K562 (cell line): ENCODE data around the gene ARL6IP6. TPM values are rescaled to one million over a fixed set of nuclear protein-coding genes. Genes with fewer than 3 reads are reported as not detected.

Experiments used
- ARHGAP35 ChIP-seq: fragments of 450-650 bp; IDR thresholded peaks from 2 replicates; pipeline ENCODE4 v1.6.1; 2018; ENCODE audit not compliant: partially characterized antibody
- ETV5 ChIP-seq: sonication (generic); formaldehyde crosslinking; IDR thresholded peaks from 2 replicates; pipeline ENCODE4 v1.4.0; 2020; ENCODE audit warnings: low read depth, mild to moderate bottlenecking, missing genetic modification reagents
- FOXK1 ChIP-seq: sonication (generic); formaldehyde crosslinking; IDR thresholded peaks from 2 replicates; pipeline ENCODE4 v1.8.0; 2022; ENCODE audit warnings: missing genetic modification reagents, mild to moderate bottlenecking, borderline replicate concordance
- JUN ChIP-seq, 2 experiments: sonication (generic) in 1 of 2; formaldehyde crosslinking in 1 of 2; IDR thresholded peaks; 2 replicates each; pipeline versions ENCODE4 v1.6.1 to v1.8.0; 2012 to 2022; ENCODE audit warnings: borderline replicate concordance in 2 of 2, mild to moderate bottlenecking in 2 of 2, improper control_type of control experiment in 1 of 2, low read depth in 1 of 2, low read length in 1 of 2, missing genetic modification reagents in 1 of 2
- KDM1A ChIP-seq, 2 experiments: fragments of 450-650 bp; IDR thresholded peaks; 2 replicates each; pipeline ENCODE4 v1.6.1; 2016; ENCODE audit warnings: mild to moderate bottlenecking in 2 of 2
- L3MBTL2 ChIP-seq: fragments of 450-650 bp; IDR thresholded peaks from 2 replicates; pipeline ENCODE4 v1.6.1; 2016; ENCODE audit warnings: mild to moderate bottlenecking, moderate library complexity
- MIER1 ChIP-seq: fragments of 450-650 bp; IDR thresholded peaks from 2 replicates; pipeline ENCODE4 v1.6.1; 2016; ENCODE audit warnings: antibody characterized with exemption, mild to moderate bottlenecking, low read depth
- NCOA1 ChIP-seq: fragments of 450-650 bp; IDR thresholded peaks from 2 replicates; pipeline ENCODE4 v1.6.1; 2016; ENCODE audit warnings: low read depth
- NFIX ChIP-seq: fragments of 250-450 bp; sonication (Bioruptor Pico); IDR thresholded peaks from 2 replicates; pipeline ENCODE4 v1.4.0; 2020; ENCODE audit warnings: low read depth, mild to moderate bottlenecking, moderate library complexity
- PHF20 ChIP-seq: fragments of 450-650 bp; IDR thresholded peaks from 2 replicates; pipeline ENCODE4 v1.6.1; 2018; ENCODE audit not compliant: partially characterized antibody
- SMARCA4 ChIP-seq: fragments of 450-650 bp; IDR thresholded peaks from 2 replicates; pipeline ENCODE4 v1.6.1; 2016
- SOX6 ChIP-seq: fragments of 450-650 bp; IDR thresholded peaks from 2 replicates; pipeline ENCODE4 v1.6.1; 2014; ENCODE audit warnings: mild to moderate bottlenecking
- SRF ChIP-seq, 2 experiments: fragments of 250-450, 450-650 bp in 1 of 2; sonication (Bioruptor Pico) in 1 of 2; sonication (generic) in 1 of 2; formaldehyde crosslinking; IDR thresholded peaks; 2 replicates each; pipeline versions ENCODE4 v1.5.0 to v1.5.1; 2020 to 2022; ENCODE audit warnings: mild to moderate bottlenecking in 1 of 2, missing genetic modification reagents in 1 of 2
- SRSF3 ChIP-seq: fragments of 200-400 bp; formaldehyde crosslinking; IDR thresholded peaks from 2 replicates; pipeline ENCODE4 v1.6.1; 2016; ENCODE audit warnings: mild to moderate bottlenecking, low read length, moderate library complexity; ENCODE audit not compliant: insufficient read depth
- SRSF7 ChIP-seq: fragments of 200-400 bp; formaldehyde crosslinking; optimal IDR thresholded peaks from 2 replicates; pipeline ENCODE3; 2017; ENCODE audit warnings: mild to moderate bottlenecking, low read depth, low read length
- TARDBP ChIP-seq: fragments of 450-650 bp; IDR thresholded peaks from 2 replicates; pipeline ENCODE4 v1.6.1; 2016
- ZNF212 ChIP-seq: fragments of 450-650 bp; formaldehyde crosslinking; IDR thresholded peaks from 2 replicates; pipeline ENCODE4 v1.4.0; 2020; ENCODE audit warnings: mild to moderate bottlenecking
- ZNF23 ChIP-seq: fragments of 250-450 bp; sonication (Bioruptor Pico); IDR thresholded peaks from 2 replicates; pipeline ENCODE4 v1.4.0; 2020; ENCODE audit warnings: mild to moderate bottlenecking
- ZNF282 ChIP-seq: sonication (generic); formaldehyde crosslinking; IDR thresholded peaks from 2 replicates; pipeline ENCODE4 v1.8.1; 2023; ENCODE audit warnings: missing genetic modification reagents
- ZNF76 ChIP-seq: fragments of 250-450 bp; sonication (Bioruptor Pico); IDR thresholded peaks from 2 replicates; pipeline ENCODE4 v1.4.0; 2020; ENCODE audit warnings: mild to moderate bottlenecking, moderate library complexity, borderline replicate concordance
- ZNF77 ChIP-seq: fragments of 250-450 bp; sonication (Bioruptor Pico); IDR thresholded peaks from 2 replicates; pipeline ENCODE4 v1.5.0; 2020
- ZNF830 ChIP-seq: fragments of 250-450 bp; sonication (Bioruptor Pico); IDR thresholded peaks from 2 replicates; pipeline ENCODE4 v1.5.0; 2021; ENCODE audit warnings: mild to moderate bottlenecking
- polyA plus RNA-seq, 8 experiments: library from polyadenylated mRNA; depleted of rRNA in 4 of 8; stranded (reverse) in 5 of 8; unstranded in 3 of 8; fragments of >200 nt; fragmentation: Nextera tagmentation in 2 of 8; fragmentation: Illumina TruSeq in 1 of 8; extraction: Ambion mirVana in 2 of 8; extraction: Trizol in 1 of 8; gene quantifications; 2 replicates each; pipeline versions ENCODE4 v1.2.1 to v1.2.3, GENCODE V29; 2011 to 2014; ENCODE audit warnings: inconsistent platforms in 1 of 8, missing spikeins in 1 of 8
- total RNA-seq, 7 experiments: library from RNA; depleted of rRNA in 6 of 7; stranded (reverse); fragments of >200 nt in 6 of 7; fragmentation: Illumina TruSeq in 2 of 7; extraction: Trizol in 2 of 7; gene quantifications; 2 replicates each; pipeline versions ENCODE4 v1.2.1 to v1.2.3, GENCODE V29; 2011 to 2021; ENCODE audit warnings: low replicate concordance in 1 of 7
- TF ChIP-seq, protein P1 (sequence below): IDR thresholded peaks from 2 replicates; pipeline ENCODE4 v1.6.1; 2011; ENCODE audit warnings: borderline replicate concordance, low read depth, mild to moderate bottlenecking, moderate library complexity, low read length; ENCODE audit not compliant: insufficient read depth, poor library complexity, severe bottlenecking
- TF ChIP-seq, protein P2 (sequence below): fragments of 250-450 bp; sonication (Bioruptor Pico); IDR thresholded peaks from 2 replicates; pipeline ENCODE4 v1.5.0; 2020; ENCODE audit warnings: mild to moderate bottlenecking
- TF ChIP-seq, protein P3 (sequence below): sonication (generic); formaldehyde crosslinking; IDR thresholded peaks from 2 replicates; pipeline ENCODE4 v1.9.0; 2022; ENCODE audit warnings: mild to moderate bottlenecking, missing genetic modification reagents
- TF ChIP-seq, protein P4 (sequence below): sonication (generic); formaldehyde crosslinking; IDR thresholded peaks from 2 replicates; pipeline ENCODE4 v1.8.0; 2022; ENCODE audit warnings: missing genetic modification reagents, mild to moderate bottlenecking, moderate library complexity, borderline replicate concordance

ARL6IP6 gene
- total and polyA plus RNA-seq, 9 of the 15 experiments (the other 6 are each of a cell fraction or from before 2014, with no cell fraction given), result 19.2 to 98.5 (median 36.2) TPM

DNA sequence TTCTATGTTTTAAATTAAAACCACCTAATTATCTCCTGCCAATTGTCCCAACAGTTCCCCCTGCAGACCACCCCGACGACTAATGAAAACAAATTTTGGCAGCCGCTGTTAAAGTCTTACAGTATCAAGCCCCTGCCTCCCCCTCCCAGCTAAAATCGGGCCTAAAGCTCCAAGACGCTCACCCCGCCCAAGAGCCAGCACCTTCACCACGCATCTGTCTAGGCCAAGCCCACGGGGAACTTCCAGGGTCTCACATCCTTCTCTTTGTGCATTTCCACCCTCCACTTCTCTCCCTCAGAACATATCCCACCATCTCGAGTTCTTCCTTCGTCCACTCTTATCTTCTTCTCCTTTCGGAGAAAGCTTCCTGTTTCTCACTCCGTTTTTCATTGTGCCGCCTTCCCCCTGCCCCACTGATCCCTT, 1.6 kb upstream of the ARL6IP6 start (continued):
- TF ChIP-seq, protein P1, sequence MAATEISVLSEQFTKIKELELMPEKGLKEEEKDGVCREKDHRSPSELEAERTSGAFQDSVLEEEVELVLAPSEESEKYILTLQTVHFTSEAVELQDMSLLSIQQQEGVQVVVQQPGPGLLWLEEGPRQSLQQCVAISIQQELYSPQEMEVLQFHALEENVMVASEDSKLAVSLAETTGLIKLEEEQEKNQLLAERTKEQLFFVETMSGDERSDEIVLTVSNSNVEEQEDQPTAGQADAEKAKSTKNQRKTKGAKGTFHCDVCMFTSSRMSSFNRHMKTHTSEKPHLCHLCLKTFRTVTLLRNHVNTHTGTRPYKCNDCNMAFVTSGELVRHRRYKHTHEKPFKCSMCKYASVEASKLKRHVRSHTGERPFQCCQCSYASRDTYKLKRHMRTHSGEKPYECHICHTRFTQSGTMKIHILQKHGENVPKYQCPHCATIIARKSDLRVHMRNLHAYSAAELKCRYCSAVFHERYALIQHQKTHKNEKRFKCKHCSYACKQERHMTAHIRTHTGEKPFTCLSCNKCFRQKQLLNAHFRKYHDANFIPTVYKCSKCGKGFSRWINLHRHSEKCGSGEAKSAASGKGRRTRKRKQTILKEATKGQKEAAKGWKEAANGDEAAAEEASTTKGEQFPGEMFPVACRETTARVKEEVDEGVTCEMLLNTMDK, result no peak
- TF ChIP-seq PHF20 (no peak), FOXK1 (CRISPR knock-in tag) (peak; percentile 86), SRSF3 (no peak), KDM1A (IDR thresholded peaks at IDR 0.05) (no peak), L3MBTL2 (no peak), ARHGAP35 (peak; percentile 57), MIER1 (0 out of 2 replicates have a peak, but pooled peaks have one; percentile 33), ZNF76 (CRISPR knock-in tag) (peak; percentile 51; the same call in 1 of the 2 replicates), ZNF77 (CRISPR knock-in tag) (no peak), ZNF282 (CRISPR knock-in tag) (no peak), SOX6 (no peak), NCOA1 (no peak), NFIX (CRISPR knock-in tag) (no peak), SRSF7 (no peak), JUN (IDR thresholded peaks at IDR 0.05; ENCODE audit: borderline replicate concordance, low read depth, low read length) (no peak), JUN (CRISPR knock-in tag; IDR thresholded peaks at IDR 0.05; ENCODE audit: borderline replicate concordance) (0 out of 2 replicates have a peak, but pooled peaks have one; percentile 67), ZNF212 (0 out of 2 replicates have a peak, but pooled peaks have one; percentile 77), ETV5 (0 out of 2 replicates have a peak, but pooled peaks have one; percentile 23), ZNF23 (no peak), SRF (CRISPR knock-in tag; IDR thresholded peaks at IDR 0.05) (no peak), TARDBP (no peak), SMARCA4 (no peak), ZNF830 (CRISPR knock-in tag) (0 out of 2 replicates have a peak, but pooled peaks have one; percentile 48)
- TF ChIP-seq, protein P2, sequence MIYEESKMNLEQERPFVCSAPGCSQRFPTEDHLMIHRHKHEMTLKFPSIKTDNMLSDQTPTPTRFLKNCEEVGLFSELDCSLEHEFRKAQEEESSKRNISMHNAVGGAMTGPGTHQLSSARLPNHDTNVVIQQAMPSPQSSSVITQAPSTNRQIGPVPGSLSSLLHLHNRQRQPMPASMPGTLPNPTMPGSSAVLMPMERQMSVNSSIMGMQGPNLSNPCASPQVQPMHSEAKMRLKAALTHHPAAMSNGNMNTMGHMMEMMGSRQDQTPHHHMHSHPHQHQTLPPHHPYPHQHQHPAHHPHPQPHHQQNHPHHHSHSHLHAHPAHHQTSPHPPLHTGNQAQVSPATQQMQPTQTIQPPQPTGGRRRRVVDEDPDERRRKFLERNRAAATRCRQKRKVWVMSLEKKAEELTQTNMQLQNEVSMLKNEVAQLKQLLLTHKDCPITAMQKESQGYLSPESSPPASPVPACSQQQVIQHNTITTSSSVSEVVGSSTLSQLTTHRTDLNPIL (CRISPR knock-in tag), result no peak; the same call in 1 of the 2 replicates
- TF ChIP-seq, protein P3, sequence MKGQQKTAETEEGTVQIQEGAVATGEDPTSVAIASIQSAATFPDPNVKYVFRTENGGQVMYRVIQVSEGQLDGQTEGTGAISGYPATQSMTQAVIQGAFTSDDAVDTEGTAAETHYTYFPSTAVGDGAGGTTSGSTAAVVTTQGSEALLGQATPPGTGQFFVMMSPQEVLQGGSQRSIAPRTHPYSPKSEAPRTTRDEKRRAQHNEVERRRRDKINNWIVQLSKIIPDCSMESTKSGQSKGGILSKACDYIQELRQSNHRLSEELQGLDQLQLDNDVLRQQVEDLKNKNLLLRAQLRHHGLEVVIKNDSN, result no peak
- TF ChIP-seq, protein P4, sequence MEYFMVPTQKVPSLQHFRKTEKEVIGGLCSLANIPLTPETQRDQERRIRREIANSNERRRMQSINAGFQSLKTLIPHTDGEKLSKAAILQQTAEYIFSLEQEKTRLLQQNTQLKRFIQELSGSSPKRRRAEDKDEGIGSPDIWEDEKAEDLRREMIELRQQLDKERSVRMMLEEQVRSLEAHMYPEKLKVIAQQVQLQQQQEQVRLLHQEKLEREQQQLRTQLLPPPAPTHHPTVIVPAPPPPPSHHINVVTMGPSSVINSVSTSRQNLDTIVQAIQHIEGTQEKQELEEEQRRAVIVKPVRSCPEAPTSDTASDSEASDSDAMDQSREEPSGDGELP (CRISPR knock-in tag), result no peak
